HG03469 (cell line): ENCODE measurements around the gene MTRF1.

Source experiments
- ATAC-seq: cut with Tn5 transposase; IDR thresholded peaks from one replicate; pipeline ENCODE4 v1.9.1; 2021; ENCODE audit warnings: mild to moderate bottlenecking, moderate library complexity, moderate number of reproducible peaks; ENCODE audit not compliant: unreplicated experiment

Gene MTRF1, protein sequence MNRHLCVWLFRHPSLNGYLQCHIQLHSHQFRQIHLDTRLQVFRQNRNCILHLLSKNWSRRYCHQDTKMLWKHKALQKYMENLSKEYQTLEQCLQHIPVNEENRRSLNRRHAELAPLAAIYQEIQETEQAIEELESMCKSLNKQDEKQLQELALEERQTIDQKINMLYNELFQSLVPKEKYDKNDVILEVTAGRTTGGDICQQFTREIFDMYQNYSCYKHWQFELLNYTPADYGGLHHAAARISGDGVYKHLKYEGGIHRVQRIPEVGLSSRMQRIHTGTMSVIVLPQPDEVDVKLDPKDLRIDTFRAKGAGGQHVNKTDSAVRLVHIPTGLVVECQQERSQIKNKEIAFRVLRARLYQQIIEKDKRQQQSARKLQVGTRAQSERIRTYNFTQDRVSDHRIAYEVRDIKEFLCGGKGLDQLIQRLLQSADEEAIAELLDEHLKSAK

DNA sequence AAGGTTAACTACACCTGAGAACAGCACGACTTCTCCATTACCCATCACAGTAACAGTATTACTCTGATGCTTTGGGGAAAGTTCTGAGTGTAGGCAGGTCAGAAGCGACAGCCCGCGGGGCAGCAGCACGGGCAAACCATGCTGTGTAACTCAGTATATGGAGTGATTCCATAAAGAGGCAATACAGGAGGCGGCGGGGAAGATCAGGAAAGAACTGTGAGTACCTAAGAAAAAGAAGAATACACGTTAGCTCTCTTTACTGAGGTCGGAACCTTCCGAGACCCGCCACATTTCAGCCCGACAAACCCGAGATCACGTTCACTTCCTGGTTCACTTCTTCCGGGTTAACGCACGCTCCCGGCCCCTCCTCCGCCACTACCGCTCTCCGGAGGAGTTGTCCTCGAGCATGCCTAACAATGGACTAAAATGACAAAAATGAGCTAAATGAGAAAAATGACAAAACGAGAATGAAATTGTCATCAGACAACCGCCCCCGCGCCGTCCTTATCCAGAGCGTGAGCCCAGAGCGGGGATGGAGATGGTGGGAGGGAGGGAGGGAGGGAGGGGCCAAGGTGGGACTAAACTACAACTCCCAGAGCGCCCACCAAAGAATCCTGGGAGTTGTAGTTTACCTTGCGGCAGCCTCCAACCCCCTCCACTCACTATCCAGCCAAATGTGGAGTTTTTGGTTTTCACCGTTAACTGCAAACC, at the start of gene MTRF1:
Gene MTRF1 (minus strand): TSS at position 316 of the 711 bp plus-strand sequence. CDS start 2,669 bp downstream, outside the sequence.
- peak; percentile 75 for ATAC-seq

DNA sequence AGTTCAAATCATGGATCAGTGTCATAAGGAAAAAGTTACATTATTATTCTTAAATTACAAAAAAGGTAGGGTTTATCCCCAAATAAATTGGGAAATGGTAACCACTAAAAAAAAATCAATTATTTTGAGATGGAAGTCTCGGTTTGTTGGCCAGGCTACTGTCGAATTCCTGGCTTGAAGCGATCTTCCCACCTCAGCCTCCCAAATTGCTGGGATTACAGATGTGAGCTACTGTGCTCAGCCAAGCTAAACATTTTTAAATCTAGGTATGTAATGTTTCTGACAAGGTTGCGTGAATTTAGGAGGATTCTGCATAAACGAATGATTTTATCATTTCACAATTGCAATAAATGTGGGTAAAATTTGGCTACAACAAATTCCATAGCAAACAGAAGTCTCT, 49.7 kb upstream of the MTRF1 start:
- no peak for ATAC-seq

DNA sequence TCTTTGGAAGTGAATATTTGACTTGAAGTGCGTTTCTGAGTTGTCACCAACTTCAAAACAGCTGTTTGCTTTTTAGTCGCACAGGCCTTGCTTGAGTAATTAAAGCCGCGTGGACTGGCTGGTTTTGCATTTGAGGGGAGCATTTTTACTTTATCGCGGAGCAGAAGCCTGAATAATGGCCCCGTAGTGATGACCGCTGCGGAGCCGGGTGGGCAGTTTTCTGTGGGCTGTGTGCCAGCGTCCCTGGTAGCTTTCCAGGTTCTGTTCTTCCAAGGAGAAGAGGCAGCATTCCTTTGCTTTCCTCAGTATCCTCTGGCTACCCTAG, 48.8 kb upstream of the MTRF1 start:
- ATAC-seq, result no peak

DNA sequence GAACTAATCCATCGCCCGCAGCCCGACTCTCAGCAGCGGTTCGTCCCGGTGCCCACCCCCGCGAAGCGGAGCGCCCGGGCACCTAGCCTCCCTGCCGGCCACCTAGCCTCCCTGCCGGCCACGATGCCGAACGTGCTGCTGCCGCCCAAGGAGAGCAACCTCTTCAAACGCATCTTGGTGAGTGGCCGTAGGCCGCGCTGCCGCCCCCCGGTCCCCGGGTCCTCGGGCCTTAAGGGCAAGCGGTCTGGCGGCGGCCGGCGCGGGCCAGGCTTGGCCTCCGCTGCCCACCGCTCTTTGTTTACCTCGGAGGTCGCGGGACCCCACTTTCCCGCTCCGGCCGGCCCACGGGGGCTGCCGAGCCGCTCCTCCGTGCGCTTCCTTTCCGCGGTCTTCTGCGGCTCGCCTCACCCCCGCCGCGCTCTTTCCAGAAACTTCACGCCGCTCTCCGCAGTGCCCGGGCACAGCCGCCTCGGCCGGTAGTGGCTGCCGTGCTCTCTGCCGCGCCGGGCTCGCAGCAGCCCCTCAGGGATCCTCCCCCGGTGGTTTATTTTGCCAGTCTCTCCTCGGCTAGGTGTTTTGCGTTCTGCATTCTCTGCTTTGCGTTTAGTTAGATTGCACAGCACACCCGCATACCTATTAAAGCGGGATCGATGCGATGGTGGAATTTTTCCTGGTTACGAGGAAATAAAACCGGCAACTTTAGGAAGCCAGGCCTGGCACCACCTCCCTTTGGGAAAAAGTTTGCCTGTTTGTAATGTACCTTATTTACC, 48.2 kb upstream of the MTRF1 start:
- peak; percentile 27 for ATAC-seq

DNA sequence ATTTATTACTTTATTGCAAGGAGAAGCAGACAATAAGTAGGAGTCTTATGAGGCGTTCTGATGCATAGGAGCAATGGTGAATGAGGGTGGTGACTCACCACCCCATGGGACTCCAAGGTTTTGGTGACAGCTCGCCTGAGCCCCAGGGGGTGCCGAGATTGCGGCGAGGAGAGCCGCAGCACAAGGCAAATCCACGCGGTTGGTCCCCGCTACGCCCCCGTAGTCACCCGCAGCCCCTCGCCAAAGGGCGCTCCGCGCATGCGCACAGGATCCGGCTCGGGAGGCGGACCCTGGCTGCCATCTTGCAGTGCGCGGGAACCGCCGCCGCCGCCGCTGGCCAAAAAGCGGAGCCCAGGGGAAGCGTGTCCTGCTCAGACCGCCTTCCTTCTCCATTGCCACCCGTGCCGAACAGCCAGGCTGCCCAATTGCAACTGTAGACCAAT, 47.6 kb upstream of the MTRF1 start, which contains the start of gene NAA16:
Gene NAA16 (plus strand): TSS at position 305 of the 443 bp plus-strand sequence. CDS start 262 bp downstream, outside the sequence.
- peak; percentile 46 for ATAC-seq

DNA sequence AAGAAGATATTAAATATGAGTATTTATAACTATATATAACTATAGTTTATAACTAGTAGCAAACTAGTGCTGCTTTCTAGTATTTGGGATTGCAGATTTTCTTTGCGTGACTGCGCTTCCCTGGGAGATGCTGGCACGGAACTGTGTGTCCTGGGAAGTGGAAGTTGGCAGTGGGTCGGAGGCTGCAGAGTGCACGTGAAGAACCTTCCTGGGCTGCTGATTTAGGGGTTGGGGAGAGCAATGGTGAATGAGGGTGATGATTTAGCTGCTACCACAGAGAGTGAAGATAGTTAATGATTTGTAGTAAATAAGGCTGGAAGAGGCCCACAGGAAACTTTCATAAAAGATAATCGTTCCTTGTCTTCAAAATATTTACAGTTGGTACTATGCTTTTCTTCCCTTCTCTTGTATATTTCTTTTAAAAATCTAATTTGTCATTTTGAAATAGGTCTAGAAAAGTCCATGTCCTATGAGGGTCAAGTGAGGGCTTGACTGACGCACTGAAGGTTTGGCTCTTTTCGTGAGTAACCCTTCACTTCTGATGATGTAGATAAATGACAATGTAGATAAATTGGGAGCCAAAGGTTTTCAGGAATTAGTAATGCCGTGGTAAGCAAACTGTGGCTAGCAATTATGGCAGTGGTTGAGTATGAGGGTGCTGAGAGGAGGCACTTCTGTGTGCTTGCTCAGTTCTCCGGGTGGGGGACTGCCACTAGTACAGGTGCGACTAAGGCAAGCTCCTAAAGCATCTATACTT, 44.7 kb upstream of the MTRF1 start:
- no peak for ATAC-seq

DNA sequence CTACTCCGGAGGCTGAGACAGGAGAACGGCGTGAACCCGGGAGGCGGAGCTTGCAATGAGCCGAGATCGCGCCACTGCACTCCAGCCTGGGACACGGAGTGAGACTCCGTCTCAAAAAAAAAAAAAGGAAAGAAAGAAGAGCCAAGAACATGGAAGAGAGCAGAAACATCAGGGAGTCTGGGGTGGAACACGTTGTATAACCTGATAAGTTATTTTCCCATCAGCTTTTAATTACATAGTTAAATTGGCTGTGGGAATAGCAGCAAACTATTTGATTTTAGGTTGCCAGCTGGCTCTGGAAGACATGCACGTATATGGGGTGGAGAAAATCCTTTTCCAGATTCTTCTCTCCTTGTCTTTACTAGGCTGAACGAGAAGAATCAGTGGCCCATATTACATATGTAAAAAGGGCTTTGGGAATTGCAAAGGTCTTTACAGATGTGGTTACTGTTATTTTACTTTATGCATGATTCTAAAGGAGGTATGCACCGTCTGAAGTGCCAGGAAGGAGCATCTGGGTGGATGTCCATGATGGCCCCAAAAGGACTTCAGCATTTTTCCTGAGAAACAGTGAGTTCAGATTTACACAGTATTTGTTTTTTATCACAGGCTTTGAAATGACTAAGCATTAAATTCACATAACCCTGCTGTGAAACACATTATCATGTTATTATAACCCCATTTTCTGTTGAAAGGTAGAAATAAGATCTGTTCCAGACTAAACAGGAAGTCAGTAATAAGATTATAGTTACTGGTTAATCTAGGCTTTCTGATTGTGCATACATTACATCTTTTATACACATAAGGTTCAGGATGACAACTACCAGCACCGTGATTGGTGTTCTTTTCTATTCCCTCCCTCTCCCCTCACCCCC, 43.1 kb upstream of the MTRF1 start:
- no peak for ATAC-seq

DNA sequence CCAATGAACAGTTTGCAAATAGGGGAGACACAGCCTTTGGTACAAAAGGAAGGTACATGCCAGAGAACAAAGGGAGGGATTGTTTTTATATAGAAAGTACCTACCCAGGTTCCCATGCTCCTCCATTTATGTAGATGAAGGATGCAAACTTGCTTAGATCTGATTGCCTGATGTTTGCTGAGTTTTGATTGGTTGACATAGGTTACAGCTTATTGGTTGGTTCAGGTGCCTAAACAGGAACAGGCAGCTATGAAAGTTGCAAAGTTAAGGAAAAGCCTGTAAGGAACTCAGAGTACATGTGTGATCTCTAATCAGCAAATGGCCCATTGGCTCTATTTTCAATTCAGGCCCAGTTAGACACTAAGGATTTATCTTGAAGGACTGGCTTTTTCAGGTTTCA, 41.2 kb upstream of the MTRF1 start:
- no peak for ATAC-seq

DNA sequence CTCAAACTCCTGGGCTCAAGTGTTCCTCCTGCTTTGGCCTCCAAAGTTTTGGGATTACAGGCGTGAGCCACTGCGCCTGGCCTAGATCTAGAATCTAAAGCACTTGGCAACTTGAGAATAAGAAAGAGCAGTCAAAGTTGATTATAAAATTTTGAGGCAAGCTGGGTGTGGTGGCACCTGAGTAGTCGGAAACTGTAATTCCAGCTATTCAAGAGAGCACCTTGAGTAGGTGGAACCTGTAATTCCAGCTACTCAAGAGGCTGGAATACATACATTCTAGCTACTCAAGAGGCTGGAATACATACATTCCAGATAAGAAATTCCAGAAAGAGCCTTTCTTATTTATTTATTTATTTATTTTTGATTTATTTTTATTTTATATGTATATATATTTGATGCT, 39.4 kb upstream of the MTRF1 start:
- ATAC-seq, result no peak

DNA sequence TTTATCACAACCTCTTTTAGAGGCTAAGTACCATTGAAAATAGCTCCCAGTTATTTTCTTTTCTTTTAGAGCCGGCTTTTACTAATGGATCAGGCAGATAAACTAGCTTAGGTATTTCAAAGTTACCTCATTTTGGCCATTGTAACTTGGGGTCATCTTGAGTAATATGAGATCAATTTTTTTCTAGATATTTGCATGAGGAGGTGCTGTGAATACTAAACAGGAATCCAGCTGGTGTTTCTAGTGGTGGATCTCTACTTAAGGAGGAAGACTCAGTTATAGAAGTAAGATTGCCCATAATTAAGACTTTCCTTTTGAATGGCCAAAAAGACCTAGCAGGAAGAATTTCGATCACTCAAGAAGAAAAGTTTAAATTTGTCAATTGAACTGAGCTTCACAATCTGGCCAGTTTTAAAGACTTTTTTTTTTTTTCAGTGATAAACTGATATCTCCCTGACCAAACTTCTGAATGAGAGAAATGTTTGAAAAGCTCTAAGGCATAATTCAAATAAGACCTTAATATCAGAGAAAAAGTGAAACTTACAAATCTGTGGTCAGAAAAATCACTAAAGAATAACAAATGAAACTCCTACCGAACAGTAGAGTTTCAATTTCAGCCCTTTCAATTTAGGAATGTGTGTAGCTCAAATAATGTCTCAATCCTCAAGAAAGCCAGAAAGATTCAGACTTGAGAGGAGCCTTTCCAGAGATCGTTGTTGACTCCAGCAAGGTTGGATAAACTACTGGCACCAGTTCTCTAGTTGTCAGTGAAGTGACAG, 36.1 kb upstream of the MTRF1 start:
- no peak for ATAC-seq

DNA sequence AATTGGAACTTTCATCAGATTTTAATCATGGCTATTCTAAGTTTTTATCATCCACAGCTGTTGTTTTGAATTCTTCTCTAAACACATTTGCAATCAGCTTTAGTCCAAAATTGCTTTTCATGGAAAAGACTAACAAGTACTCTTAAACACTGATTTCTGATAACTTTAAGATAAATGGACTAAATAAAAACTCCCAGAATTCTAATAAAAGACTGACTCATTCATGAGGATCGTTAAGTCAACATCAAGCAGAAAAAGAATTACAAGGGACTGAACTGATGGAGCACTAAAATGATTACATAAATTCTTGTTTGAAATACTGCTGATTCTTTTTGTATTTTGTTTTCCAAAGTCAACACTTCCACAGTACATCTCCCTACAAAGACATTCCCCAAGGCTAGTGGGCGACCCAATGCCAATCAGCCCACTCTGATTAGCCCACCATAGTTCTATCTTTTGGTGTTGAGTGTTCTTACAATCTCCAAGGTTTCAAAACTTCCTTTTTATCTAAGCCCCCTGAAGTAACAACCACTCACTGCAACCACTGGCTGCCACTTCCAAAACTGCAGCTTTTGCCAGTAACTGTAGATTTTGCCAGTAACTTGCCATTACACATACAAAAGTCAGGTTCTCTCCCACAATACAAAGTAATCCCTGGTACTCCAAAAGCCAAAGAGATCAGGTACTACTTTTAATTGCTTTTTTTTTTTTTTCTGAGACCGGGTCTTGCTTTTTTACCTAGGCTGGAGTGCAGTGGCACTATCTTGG, 33.7 kb upstream of the MTRF1 start:
- ATAC-seq, result no peak

DNA sequence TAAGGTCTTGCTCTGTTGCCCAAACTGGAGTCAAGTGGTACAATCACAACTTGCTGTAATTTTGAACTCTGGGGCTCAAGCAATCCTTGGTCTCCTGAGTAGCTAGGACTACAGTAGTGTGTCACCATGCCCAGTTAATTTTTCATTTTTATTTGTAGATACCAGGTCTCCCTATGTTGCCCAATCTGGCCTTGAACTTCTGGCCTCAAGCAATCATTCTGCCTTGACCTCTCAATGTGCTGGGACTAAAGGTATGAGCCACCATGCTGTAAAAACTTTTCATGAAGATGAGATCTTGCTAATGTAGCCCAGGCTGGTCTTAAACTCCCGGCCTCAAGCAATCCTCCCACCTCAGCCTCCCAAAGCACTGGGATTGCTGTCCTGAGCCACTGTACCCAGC, 32.6 kb upstream of the MTRF1 start:
- ATAC-seq, result no peak

DNA sequence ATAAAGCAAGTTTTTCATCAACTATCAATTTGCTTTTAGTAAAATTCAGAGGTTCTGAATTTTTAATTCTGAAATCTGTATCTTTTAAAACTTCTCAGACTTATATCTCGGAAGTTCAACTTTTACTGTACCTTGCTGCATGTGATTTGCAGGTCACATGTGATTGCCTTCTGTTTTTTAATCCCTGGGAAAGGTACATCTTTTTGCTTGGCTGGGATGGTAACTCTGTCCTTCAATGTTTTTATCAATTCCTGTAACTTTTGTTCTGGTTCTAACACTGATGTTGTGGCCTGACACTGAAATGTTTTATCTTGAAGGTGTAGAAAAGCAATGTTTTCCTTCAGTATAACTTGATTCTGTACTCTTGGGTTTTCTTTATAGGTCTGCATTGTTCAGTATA, 31.5 kb upstream of the MTRF1 start:
- ATAC-seq, result no peak

DNA sequence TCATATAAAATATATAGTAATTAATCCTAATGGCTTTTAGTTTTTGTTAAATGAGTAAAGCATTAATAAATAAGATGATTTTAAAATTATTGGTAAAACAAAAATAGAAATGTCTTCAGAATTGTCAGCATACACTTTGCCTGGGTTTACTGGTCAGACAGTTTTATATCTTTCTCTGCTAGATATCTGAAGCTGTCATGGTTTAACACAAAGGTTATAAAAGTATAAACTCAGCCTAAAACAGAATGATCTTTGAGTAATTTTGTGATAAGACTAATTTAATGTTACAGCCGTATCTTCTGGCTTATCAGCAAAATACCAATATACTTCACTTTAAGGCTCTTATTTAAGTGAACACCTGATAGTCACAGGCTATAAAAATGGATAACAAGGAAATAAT, 29.9 kb upstream of the MTRF1 start:
- ATAC-seq, result no peak

DNA sequence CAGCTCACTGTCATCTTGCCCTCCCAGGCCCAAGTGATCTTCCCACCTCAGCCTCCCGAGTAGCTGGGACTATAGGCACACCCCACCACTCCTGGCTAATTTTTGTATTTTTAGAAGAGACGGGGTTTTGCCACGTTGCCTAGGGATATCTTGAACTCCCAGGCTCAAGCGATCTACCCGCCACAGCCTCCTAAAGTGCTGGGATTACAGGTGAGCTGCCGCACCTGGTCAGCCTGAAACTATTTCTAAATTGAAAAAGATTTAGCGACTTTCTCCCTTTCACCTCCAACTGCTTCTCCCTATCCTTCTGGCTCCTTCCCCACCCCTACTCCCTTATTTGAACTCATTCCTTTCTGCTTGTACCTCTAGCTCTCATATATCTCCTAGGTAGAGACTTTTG, 27.9 kb upstream of the MTRF1 start:
- no peak for ATAC-seq

DNA sequence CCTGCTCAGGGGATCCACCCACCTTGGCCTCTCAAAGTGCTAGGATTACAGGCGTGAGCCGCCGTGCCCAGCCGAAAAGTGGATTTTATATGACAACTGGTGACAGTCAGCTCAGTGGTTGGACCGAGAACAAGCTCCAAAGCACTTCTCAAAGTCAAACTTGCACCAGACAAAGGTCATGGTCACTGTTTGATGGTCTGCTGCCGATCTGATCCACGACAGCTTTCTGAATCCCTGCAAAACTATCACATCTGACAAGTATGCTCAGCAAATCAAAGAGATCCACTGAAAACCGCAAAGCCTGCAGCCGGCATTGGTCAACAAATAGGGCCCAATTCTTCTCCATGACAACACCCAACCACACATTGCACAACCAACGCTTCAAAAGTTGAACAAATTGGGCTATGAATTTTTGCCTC, 26.1 kb upstream of the MTRF1 start:
- ATAC-seq, result no peak

DNA sequence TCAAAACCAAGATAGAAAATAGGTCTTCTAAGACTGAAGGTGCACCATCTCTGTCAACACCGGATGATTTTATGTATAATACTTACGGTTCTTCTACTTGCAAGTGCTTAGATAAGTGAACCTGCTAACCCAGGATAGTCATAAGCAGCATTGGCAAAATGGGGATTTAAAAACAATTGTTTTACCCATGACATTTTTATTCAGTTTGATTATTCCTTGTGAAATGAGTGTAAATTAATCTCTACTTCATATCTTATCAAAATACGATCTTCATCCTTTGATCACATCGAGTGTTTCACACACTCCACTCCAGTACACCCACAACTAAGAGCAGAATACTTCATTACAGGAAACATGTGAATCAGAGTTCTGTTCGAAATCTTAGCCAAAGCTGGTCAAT, 23.0 kb upstream of the MTRF1 start:
- no peak for ATAC-seq
